ENCODE data around the gene SWAP70.

DNA sequence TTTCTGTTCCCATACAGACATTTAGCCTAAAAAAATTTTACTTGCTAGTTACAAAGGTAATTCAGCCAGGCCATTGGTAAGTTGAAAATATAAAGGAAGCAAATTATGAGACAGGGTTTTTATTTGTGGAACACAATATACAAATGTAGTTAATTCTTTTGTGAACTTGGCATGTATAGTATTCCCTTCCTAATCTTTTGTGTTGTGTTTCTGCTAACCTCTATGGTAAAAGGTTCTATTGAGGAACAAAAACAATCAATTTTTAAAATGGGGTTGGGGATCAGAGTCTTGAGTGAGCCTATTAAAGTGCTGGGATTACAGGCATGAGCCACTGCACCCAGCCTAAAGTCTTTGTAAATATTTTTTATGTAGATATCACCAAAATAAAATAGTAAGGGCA lies 14.1 kb downstream of the SWAP70 start:
- TF ChIP-seq POLR2A (IDR thresholded peaks at IDR 0.05): no peak
- TF ChIP-seq, protein P1, sequence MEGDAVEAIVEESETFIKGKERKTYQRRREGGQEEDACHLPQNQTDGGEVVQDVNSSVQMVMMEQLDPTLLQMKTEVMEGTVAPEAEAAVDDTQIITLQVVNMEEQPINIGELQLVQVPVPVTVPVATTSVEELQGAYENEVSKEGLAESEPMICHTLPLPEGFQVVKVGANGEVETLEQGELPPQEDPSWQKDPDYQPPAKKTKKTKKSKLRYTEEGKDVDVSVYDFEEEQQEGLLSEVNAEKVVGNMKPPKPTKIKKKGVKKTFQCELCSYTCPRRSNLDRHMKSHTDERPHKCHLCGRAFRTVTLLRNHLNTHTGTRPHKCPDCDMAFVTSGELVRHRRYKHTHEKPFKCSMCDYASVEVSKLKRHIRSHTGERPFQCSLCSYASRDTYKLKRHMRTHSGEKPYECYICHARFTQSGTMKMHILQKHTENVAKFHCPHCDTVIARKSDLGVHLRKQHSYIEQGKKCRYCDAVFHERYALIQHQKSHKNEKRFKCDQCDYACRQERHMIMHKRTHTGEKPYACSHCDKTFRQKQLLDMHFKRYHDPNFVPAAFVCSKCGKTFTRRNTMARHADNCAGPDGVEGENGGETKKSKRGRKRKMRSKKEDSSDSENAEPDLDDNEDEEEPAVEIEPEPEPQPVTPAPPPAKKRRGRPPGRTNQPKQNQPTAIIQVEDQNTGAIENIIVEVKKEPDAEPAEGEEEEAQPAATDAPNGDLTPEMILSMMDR (IDR thresholded peaks at IDR 0.05 in 8 of 11, conservative IDR thresholded peaks at IDR 0.05 in 3 of 11): no peak

Measured in spleen (tissue), 7 donors.